ENCODE data around the gene ITGA1. TPM values are rescaled to one million over a fixed set of nuclear protein-coding genes. Genes with fewer than 3 reads are reported as not detected.

ITGA1 gene
- total and polyA plus RNA-seq, 2 donors (not counting 1 experiment from before 2014, with no cell fraction given) = 0.74 TPM; not detected in 1

GRCh38 chr5:52770287-52770939 is 17.3 kb upstream of the ITGA1 start:
- no peaks in the 10 kb centered on the region for H3K9me3 Mint-ChIP-seq (ENCODE audit: insufficient read depth)
- no peak overlapping the region for H3K4me3 Mint-ChIP-seq
- H3K27me3 Mint-ChIP-seq = peaks cover 13% of the 10 kb centered on the region
- Histone ChIP-seq H3K4me1 (ENCODE audit: control insufficient read depth in 2 of 2, insufficient read depth in 2 of 2, low read length in 2 of 2) (no peaks in the 10 kb centered on the region), H3K27ac (ENCODE audit: low read length in 2 of 2) (no peak overlapping the region), H3K36me3 (replicated peaks in 1 of 2; ENCODE audit: control extremely low read depth in 1 of 2, control insufficient read depth in 1 of 2, extremely low read depth in 1 of 2, insufficient read depth in 2 of 2, low read length in 1 of 2) (no peaks in the 10 kb centered on the region), H3K9ac (ENCODE audit: low read length) (no peak overlapping the region), H4K20me1 (ENCODE audit: control insufficient read depth, insufficient read depth, low read length, poor library complexity, severe bottlenecking) (no peaks in the 10 kb centered on the region), H3K79me2 (ENCODE audit: control insufficient read depth, insufficient read depth, low read length) (no peaks in the 10 kb centered on the region), H3K27me3 (replicated peaks in 1 of 4; ENCODE audit: control extremely low read depth in 1 of 4, control insufficient read depth in 3 of 4, insufficient read depth in 4 of 4, low read length in 3 of 4) (no peaks in the 10 kb centered on the region), H3K4me3 (ENCODE audit: control extremely low read depth in 1 of 5, extremely low read depth in 1 of 5, insufficient read depth in 1 of 5, low read depth in 2 of 5, low read length in 4 of 5) (no peak overlapping the region), H3K9me3 (ENCODE audit: control extremely low read depth in 1 of 3, control insufficient read depth in 2 of 3, insufficient read depth in 1 of 3, low read length in 2 of 3) (no peaks in the 10 kb centered on the region), H2AFZ (ENCODE audit: insufficient read depth, low read depth, low read length, poor library complexity, severe bottlenecking) (no peak overlapping the region), H3K4me2 (replicated peaks; ENCODE audit: low read depth, low read length, poor library complexity, severe bottlenecking) (no peak overlapping the region)
- H3K27ac Mint-ChIP-seq = no peak overlapping the region
- WGBS (ENCODE audit: insufficient coverage) = no CpG with 5 or more reads among the region's 4 CpGs
- intact Hi-C loops (cut with micrococcal nuclease) = no loop called here
- CTCF ChIA-PET = no interaction called here
- DNase-seq (no peak), ATAC-seq (ENCODE audit: low read depth) (no peak)
- POLR2A ChIA-PET = no interaction called here
- TF ChIP-seq EZH2 (IDR thresholded peaks at IDR 0.05; ENCODE audit: borderline replicate concordance, insufficient read depth, low read depth, low read length, poor library complexity, severe bottlenecking) = no peak
- TF ChIP-seq CTCF (IDR thresholded peaks at IDR 0.05) = no peak
- H3K4me1 Mint-ChIP-seq = no peaks in the 10 kb centered on the region

DNA sequence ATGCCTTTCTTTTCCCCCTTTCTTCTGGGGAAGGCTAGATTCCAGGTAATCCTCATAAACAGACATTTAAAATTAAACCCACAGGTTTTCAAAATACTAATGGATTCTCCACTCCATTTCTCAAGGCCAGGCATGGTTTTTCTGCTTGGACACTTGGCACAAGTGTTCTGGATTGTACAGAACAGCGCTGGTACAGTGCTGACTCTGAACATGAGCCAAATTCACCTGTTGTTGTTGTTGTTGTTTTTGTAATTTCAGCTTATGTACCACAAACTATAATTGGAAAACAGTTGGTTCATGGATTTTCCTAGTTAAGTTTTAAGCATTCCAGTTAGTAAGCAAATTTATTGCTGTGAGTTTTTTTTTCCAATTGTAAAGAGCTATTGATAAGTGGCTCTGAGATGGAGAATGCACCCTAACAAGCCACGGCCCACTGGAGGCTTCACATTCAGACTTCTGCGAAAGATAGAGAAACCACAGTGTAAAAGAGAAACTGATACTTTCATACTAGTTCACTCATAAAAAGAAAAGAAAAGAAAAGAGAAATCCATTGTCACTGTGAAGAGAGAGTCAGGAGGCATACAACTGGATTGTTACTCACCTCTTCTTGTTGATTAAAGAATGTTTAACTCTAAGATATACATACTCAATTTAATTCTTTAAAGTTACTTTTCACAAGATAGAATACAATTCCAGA is 16.2 kb upstream of the ITGA1 start:
- H3K79me2 ChIP-seq (ENCODE audit: control insufficient read depth, insufficient read depth, low read length) = no peaks in the 10 kb centered on the region
- Mint-ChIP-seq H3K4me3 (no peak overlapping the region), H3K4me1 (peaks cover 4% of the 10 kb centered on the region), H3K9me3 (ENCODE audit: insufficient read depth) (no peaks in the 10 kb centered on the region), H3K27ac (no peak overlapping the region), H3K27me3 (peaks cover 16% of the 10 kb centered on the region)
- no peaks in the 10 kb centered on the region for H3K4me1 ChIP-seq (ENCODE audit: control insufficient read depth in 2 of 2, insufficient read depth in 2 of 2, low read length in 2 of 2)
- TF ChIP-seq CTCF (IDR thresholded peaks at IDR 0.05) (no peak), EZH2 (IDR thresholded peaks at IDR 0.05; ENCODE audit: borderline replicate concordance, insufficient read depth, low read depth, low read length, poor library complexity, severe bottlenecking) (no peak)
- H3K9ac ChIP-seq (ENCODE audit: low read length) = no peak overlapping the region
- ChIA-PET CTCF (no interaction called here), POLR2A (no interaction called here)
- 60% methylated on average over 1 of the region's 3 CpGs for WGBS (ENCODE audit: insufficient coverage)
- no peak overlapping the region for H3K27ac ChIP-seq (ENCODE audit: low read length in 2 of 2)
- H3K27me3 ChIP-seq (replicated peaks in 1 of 4; ENCODE audit: control extremely low read depth in 1 of 4, control insufficient read depth in 3 of 4, insufficient read depth in 4 of 4, low read length in 3 of 4) = no peaks in the 10 kb centered on the region
- H4K20me1 ChIP-seq (ENCODE audit: control insufficient read depth, insufficient read depth, low read length, poor library complexity, severe bottlenecking) = no peaks in the 10 kb centered on the region
- H3K4me2 ChIP-seq (replicated peaks; ENCODE audit: low read depth, low read length, poor library complexity, severe bottlenecking) = no peak overlapping the region
- H3K4me3 ChIP-seq (ENCODE audit: control extremely low read depth in 1 of 5, extremely low read depth in 1 of 5, insufficient read depth in 1 of 5, low read depth in 2 of 5, low read length in 4 of 5) = no peak overlapping the region
- no peak overlapping the region for H2AFZ ChIP-seq (ENCODE audit: insufficient read depth, low read depth, low read length, poor library complexity, severe bottlenecking)
- no peak for DNase-seq
- no peaks in the 10 kb centered on the region for H3K9me3 ChIP-seq (ENCODE audit: control extremely low read depth in 1 of 3, control insufficient read depth in 2 of 3, insufficient read depth in 1 of 3, low read length in 2 of 3)
- intact Hi-C loops (cut with micrococcal nuclease) = no loop called here
- ATAC-seq (ENCODE audit: low read depth) = no peak
- H3K36me3 ChIP-seq (replicated peaks in 1 of 2; ENCODE audit: control extremely low read depth in 1 of 2, control insufficient read depth in 1 of 2, extremely low read depth in 1 of 2, insufficient read depth in 2 of 2, low read length in 1 of 2) = no peaks in the 10 kb centered on the region

All from B cell (primary cell).